ENCODE results near the gene SKAP2. TPM values are rescaled to one million over a fixed set of nuclear protein-coding genes. Genes with fewer than 3 reads are reported as not detected.

SKAP2 gene
- total RNA-seq, 1 experiment from 2014 or later = 30.7 TPM

- CTCF ChIA-PET = interaction anchor here (1.7 to 2.1 kb wide), 2 partner anchors 8 to 304 kb away, joined by 7 to 11 read pairs; no protein-coding TSS in a partner anchor
- intact Hi-C loops (cut with micrococcal nuclease) = loop anchor here (10.0 kb wide), 1 partner anchor 1251 kb away; no protein-coding TSS in a partner anchor
These were observed 190.5 kb downstream of the SKAP2 start for GRCh38 chr7:26673858-26674257.

More at GRCh38 chr7:26673858-26674257, 190.5 kb downstream of the SKAP2 start:
- Histone ChIP-seq H3K4me1 (ENCODE audit: control insufficient read depth in 1 of 2, insufficient read depth in 2 of 2, low read length in 2 of 2) (peaks cover 0 to 7% of the 10 kb centered on the region in 2 experiments; a peak in 1 of 4 replicates), H3K79me2 (ENCODE audit: insufficient read depth, low read length) (no peaks in the 10 kb centered on the region), H3K9me2 (ENCODE audit: insufficient read depth) (no peaks in the 10 kb centered on the region), H3K9ac (ENCODE audit: low read length) (no peak overlapping the region), H4K20me1 (ENCODE audit: insufficient read depth) (no peaks in the 10 kb centered on the region), H2AFZ (ENCODE audit: low read depth, low read length, poor library complexity, severe bottlenecking) (no peak overlapping the region), H3K4me2 (ENCODE audit: low read length) (no peak overlapping the region), H3K4me3 (replicated peaks in 1 of 2; ENCODE audit: low read depth in 1 of 2, low read length in 2 of 2) (no peak overlapping the region), H3K9me3 (ENCODE audit: control insufficient read depth in 1 of 2, insufficient read depth in 1 of 2, low read depth in 1 of 2, low read length in 2 of 2) (no peaks in the 10 kb centered on the region), H3K27me3 (ENCODE audit: insufficient read depth, low read length) (no peaks in the 10 kb centered on the region), H3K36me3 (ENCODE audit: control insufficient read depth in 1 of 2, insufficient read depth in 2 of 2, low read length in 2 of 2) (no peaks in the 10 kb centered on the region), H3K27ac (ENCODE audit: low read depth, low read length) (no peak overlapping the region)
- no TSS peak for BruUV-seq (replicated peaks)
- DNase-seq (ENCODE audit: low read depth, low spot score) (no peak), ATAC-seq (no peak)
- RAD21 ChIA-PET (ENCODE audit: low non-redundant PET in 1 of 2, low total read pairs in 2 of 2, uncharacterized antibody in 2 of 2, unreplicated experiment in 2 of 2) = no interaction called here
- TF ChIP-seq ZNF274 (IDR thresholded peaks at IDR 0.05; ENCODE audit: low read depth, low read length) (no peak), SP1 (IDR thresholded peaks at IDR 0.05; ENCODE audit: low read depth) (no peak), FOSL1 (IDR thresholded peaks at IDR 0.05; ENCODE audit: low read depth) (no peak), TCF7L2 (IDR thresholded peaks at IDR 0.05; ENCODE audit: borderline replicate concordance, extremely low read depth, insufficient read depth, insufficient read length) (no peak), CEBPB (IDR thresholded peaks at IDR 0.05; ENCODE audit: low read depth) (no peak), YY1 (IDR thresholded peaks at IDR 0.05; ENCODE audit: extremely low read depth, insufficient replicate concordance, low read depth, low read length) (no peak), POLR2AphosphoS5 (IDR thresholded peaks at IDR 0.05; ENCODE audit: low read depth, low read length) (no peak), MAX (IDR thresholded peaks at IDR 0.05) (no peak), EZH2 (IDR thresholded peaks at IDR 0.05) (no peak), ATF3 (IDR thresholded peaks at IDR 0.05) (no peak), POLR2A (IDR thresholded peaks at IDR 0.05; ENCODE audit: borderline replicate concordance, extremely low read depth, insufficient read depth, insufficient read length) (no peak), JUND (IDR thresholded peaks at IDR 0.05) (no peak), EZH2phosphoT487 (IDR thresholded peaks at IDR 0.05; ENCODE audit: borderline replicate concordance) (no peak), ELF1 (IDR thresholded peaks at IDR 0.05; ENCODE audit: borderline replicate concordance, low read depth) (no peak), CBX3 (IDR thresholded peaks at IDR 0.05; ENCODE audit: low read depth) (no peak)
- TF ChIP-seq, protein P1, sequence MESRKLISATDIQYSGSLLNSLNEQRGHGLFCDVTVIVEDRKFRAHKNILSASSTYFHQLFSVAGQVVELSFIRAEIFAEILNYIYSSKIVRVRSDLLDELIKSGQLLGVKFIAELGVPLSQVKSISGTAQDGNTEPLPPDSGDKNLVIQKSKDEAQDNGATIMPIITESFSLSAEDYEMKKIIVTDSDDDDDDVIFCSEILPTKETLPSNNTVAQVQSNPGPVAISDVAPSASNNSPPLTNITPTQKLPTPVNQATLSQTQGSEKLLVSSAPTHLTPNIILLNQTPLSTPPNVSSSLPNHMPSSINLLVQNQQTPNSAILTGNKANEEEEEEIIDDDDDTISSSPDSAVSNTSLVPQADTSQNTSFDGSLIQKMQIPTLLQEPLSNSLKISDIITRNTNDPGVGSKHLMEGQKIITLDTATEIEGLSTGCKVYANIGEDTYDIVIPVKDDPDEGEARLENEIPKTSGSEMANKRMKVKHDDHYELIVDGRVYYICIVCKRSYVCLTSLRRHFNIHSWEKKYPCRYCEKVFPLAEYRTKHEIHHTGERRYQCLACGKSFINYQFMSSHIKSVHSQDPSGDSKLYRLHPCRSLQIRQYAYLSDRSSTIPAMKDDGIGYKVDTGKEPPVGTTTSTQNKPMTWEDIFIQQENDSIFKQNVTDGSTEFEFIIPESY (IDR thresholded peaks at IDR 0.05; ENCODE audit: extremely low read depth, insufficient replicate concordance, low read length) = no peak
- TF ChIP-seq, protein P2, sequence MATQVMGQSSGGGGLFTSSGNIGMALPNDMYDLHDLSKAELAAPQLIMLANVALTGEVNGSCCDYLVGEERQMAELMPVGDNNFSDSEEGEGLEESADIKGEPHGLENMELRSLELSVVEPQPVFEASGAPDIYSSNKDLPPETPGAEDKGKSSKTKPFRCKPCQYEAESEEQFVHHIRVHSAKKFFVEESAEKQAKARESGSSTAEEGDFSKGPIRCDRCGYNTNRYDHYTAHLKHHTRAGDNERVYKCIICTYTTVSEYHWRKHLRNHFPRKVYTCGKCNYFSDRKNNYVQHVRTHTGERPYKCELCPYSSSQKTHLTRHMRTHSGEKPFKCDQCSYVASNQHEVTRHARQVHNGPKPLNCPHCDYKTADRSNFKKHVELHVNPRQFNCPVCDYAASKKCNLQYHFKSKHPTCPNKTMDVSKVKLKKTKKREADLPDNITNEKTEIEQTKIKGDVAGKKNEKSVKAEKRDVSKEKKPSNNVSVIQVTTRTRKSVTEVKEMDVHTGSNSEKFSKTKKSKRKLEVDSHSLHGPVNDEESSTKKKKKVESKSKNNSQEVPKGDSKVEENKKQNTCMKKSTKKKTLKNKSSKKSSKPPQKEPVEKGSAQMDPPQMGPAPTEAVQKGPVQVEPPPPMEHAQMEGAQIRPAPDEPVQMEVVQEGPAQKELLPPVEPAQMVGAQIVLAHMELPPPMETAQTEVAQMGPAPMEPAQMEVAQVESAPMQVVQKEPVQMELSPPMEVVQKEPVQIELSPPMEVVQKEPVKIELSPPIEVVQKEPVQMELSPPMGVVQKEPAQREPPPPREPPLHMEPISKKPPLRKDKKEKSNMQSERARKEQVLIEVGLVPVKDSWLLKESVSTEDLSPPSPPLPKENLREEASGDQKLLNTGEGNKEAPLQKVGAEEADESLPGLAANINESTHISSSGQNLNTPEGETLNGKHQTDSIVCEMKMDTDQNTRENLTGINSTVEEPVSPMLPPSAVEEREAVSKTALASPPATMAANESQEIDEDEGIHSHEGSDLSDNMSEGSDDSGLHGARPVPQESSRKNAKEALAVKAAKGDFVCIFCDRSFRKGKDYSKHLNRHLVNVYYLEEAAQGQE (IDR thresholded peaks at IDR 0.05; ENCODE audit: low read depth) = no peak
- TF ChIP-seq, protein P3, sequence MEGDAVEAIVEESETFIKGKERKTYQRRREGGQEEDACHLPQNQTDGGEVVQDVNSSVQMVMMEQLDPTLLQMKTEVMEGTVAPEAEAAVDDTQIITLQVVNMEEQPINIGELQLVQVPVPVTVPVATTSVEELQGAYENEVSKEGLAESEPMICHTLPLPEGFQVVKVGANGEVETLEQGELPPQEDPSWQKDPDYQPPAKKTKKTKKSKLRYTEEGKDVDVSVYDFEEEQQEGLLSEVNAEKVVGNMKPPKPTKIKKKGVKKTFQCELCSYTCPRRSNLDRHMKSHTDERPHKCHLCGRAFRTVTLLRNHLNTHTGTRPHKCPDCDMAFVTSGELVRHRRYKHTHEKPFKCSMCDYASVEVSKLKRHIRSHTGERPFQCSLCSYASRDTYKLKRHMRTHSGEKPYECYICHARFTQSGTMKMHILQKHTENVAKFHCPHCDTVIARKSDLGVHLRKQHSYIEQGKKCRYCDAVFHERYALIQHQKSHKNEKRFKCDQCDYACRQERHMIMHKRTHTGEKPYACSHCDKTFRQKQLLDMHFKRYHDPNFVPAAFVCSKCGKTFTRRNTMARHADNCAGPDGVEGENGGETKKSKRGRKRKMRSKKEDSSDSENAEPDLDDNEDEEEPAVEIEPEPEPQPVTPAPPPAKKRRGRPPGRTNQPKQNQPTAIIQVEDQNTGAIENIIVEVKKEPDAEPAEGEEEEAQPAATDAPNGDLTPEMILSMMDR (IDR thresholded peaks at IDR 0.05 in 2 of 3, conservative IDR thresholded peaks at IDR 0.05 in 1 of 3; ENCODE audit: borderline replicate concordance in 1 of 3, insufficient read depth in 1 of 3, low read depth in 2 of 3, low read length in 2 of 3) = no peak
- POLR2A ChIA-PET = no interaction called here
